H1 (cell line): Measurements from ENCODE around the gene ZBTB2. TPM values are rescaled to one million over a fixed set of nuclear protein-coding genes. Genes with fewer than 3 reads are reported as not detected.
A peak's percentile ranks its signal among the peaks of the same experiment; 100 is the strongest.

ENCODE experiments used
- CTCF ChIA-PET: fragments of 300-600 bp; sonication (Branson Sonifier 250); formaldehyde crosslinking; loops from one replicate; lab custom pipeline; 2021; ENCODE audit not compliant: partially characterized antibody; lab: Charles Lee
- POLR2A ChIA-PET: fragments of 300-600 bp; sonication (Branson Sonifier 250); formaldehyde crosslinking; loops from one replicate; lab custom pipeline; 2021; ENCODE audit warnings: inconsistent platforms; ENCODE audit not compliant: partially characterized antibody; lab: Charles Lee
- DNase-seq, 2 experiments: peaks; one replicate each; pipeline versions ENCODE4 v3.0.0 to v3.0.0-alpha.2; 2010 to 2022; ENCODE audit warnings: low spot score in 2 of 2, low read depth in 1 of 2, mixed read lengths in 1 of 2
- FAIRE-seq: peaks from 2 replicates; lab custom pipeline; 2011; peaks lifted over from hg19 to GRCh38; lab: Jason Lieb, UNC
- H2AFZ ChIP-seq: 2 replicates; pipeline ENCODE4 v1.8.1; 2012; ENCODE audit warnings: low read length, inconsistent platforms
- H2AK5ac ChIP-seq: 2 replicates; pipeline ENCODE4 v1.6.1; 2013; ENCODE audit warnings: low read depth, low read length
- H2BK120ac ChIP-seq: replicated peaks from 2 replicates; pipeline ENCODE3; 2013; ENCODE audit warnings: low read depth, low read length, inconsistent platforms
- H2BK12ac ChIP-seq: 2 replicates; pipeline ENCODE4 v1.6.1; 2013; ENCODE audit warnings: low read depth, low read length
- H2BK15ac ChIP-seq: 2 replicates; pipeline ENCODE4 v1.6.1; 2013; ENCODE audit warnings: low read length
- H2BK20ac ChIP-seq: 2 replicates; pipeline ENCODE4 v1.6.1; 2013; ENCODE audit warnings: low read length
- H2BK5ac ChIP-seq: 2 replicates; pipeline ENCODE4 v1.6.1; 2013; ENCODE audit warnings: low read depth, low read length
- H3K14ac ChIP-seq: 2 replicates; pipeline ENCODE4 v1.6.1; 2013; ENCODE audit warnings: inconsistent platforms; ENCODE audit not compliant: insufficient read length
- H3K18ac ChIP-seq: 2 replicates; pipeline ENCODE4 v1.6.1; 2013; ENCODE audit warnings: low read length; ENCODE audit errors: extremely low read depth
- H3K23ac ChIP-seq: 2 replicates; pipeline ENCODE4 v1.6.1; 2013; ENCODE audit warnings: inconsistent platforms; ENCODE audit not compliant: insufficient read length
- H3K23me2 ChIP-seq: 2 replicates; pipeline ENCODE4 v1.6.1; 2013; ENCODE audit warnings: low read depth, low read length
- H3K27ac ChIP-seq: 2 replicates; pipeline ENCODE4 v1.6.1; 2011; ENCODE audit warnings: low read depth, low read length, inconsistent platforms
- H3K27me3 ChIP-seq, 4 experiments: replicated peaks in 1 of 4; 1 replicate in 1 of 4; 2 replicates in 3 of 4; pipeline versions ENCODE4 v1.6.1 to v1.8.1; 2011 to 2013; ENCODE audit warnings: low read length in 3 of 4, mild to moderate bottlenecking in 3 of 4, inconsistent platforms in 2 of 4, mixed read lengths in 2 of 4, moderate library complexity in 1 of 4; ENCODE audit not compliant: control insufficient read depth in 3 of 4, insufficient read depth in 3 of 4; ENCODE audit errors: extremely low read depth in 1 of 4
- H3K36me3 ChIP-seq, 4 experiments: 2 replicates each; pipeline versions ENCODE4 v1.6.1 to v1.8.1; 2011 to 2013; ENCODE audit warnings: mild to moderate bottlenecking in 4 of 4, low read length in 3 of 4, moderate library complexity in 2 of 4, control low read depth in 1 of 4, inconsistent platforms in 1 of 4; ENCODE audit not compliant: insufficient read depth in 4 of 4, control insufficient read depth in 2 of 4
- H3K4ac ChIP-seq: replicated peaks from 2 replicates; pipeline ENCODE3; 2013; ENCODE audit warnings: low read length, low read depth, mixed read lengths, inconsistent platforms; ENCODE audit not compliant: insufficient read length
- H3K4me1 ChIP-seq, 4 experiments: replicated peaks in 1 of 4; 1 replicate in 1 of 4; 2 replicates in 3 of 4; pipeline versions ENCODE4 v1.6.1 to v1.8.1; 2011 to 2013; ENCODE audit warnings: low read length in 3 of 4, inconsistent platforms in 2 of 4, mixed read lengths in 1 of 4; ENCODE audit not compliant: insufficient read depth in 4 of 4, control insufficient read depth in 3 of 4
- H3K4me2 ChIP-seq, 2 experiments: 2 replicates each; pipeline versions ENCODE4 v1.6.1 to v1.8.1; 2011 to 2013; ENCODE audit warnings: low read depth in 2 of 2, low read length in 2 of 2, control low read depth in 1 of 2, inconsistent platforms in 1 of 2, mild to moderate bottlenecking in 1 of 2; ENCODE audit not compliant: insufficient read depth in 1 of 2
- H3K4me3 ChIP-seq, 4 experiments: fragments of 200-600, 300-600 bp in 1 of 4; sonication (generic), shearing (Covaris generic), sonication (Bioruptor Twin) in 1 of 4; 2 replicates each; pipeline versions ENCODE4 v1.5.1 to v1.8.1; 2011 to 2016; ENCODE audit warnings: low read length in 4 of 4, low read depth in 3 of 4, control low read depth in 2 of 4, inconsistent platforms in 2 of 4, mild to moderate bottlenecking in 2 of 4, mixed read lengths in 1 of 4, moderate library complexity in 1 of 4; ENCODE audit not compliant: insufficient read depth in 2 of 4; ENCODE audit errors: extremely low read depth in 1 of 4
- H3K56ac ChIP-seq: replicated peaks from 2 replicates; pipeline ENCODE3; 2013; ENCODE audit warnings: low read depth, mild to moderate bottlenecking, mixed read lengths, low read length, inconsistent platforms; ENCODE audit not compliant: insufficient read length
- H3K79me1 ChIP-seq: 2 replicates; pipeline ENCODE4 v1.6.1; 2013; ENCODE audit warnings: low read depth, low read length, control low read depth
- H3K79me2 ChIP-seq, 2 experiments: 2 replicates each; pipeline versions ENCODE4 v1.6.1 to v1.8.1; 2012 to 2013; ENCODE audit warnings: low read length in 2 of 2, mild to moderate bottlenecking in 2 of 2, inconsistent platforms in 1 of 2; ENCODE audit not compliant: insufficient read depth in 2 of 2, control insufficient read depth in 1 of 2
- H3K9ac ChIP-seq, 4 experiments: replicated peaks in 1 of 4; 1 replicate in 1 of 4; 2 replicates in 3 of 4; pipeline versions ENCODE4 v1.6.1 to v1.8.1; 2011 to 2013; ENCODE audit warnings: low read depth in 3 of 4, low read length in 3 of 4, control low read depth in 2 of 4, mild to moderate bottlenecking in 2 of 4, moderate library complexity in 2 of 4, inconsistent platforms in 1 of 4; ENCODE audit errors: extremely low read depth in 1 of 4
- H3K9me3 ChIP-seq, 2 experiments: 2 replicates each; pipeline versions ENCODE4 v1.6.1 to v1.8.1; 2012 to 2013; ENCODE audit warnings: mild to moderate bottlenecking in 2 of 2, moderate library complexity in 2 of 2, control low read depth in 1 of 2, inconsistent platforms in 1 of 2, low read depth in 1 of 2, low read length in 1 of 2, mixed read lengths in 1 of 2; ENCODE audit not compliant: insufficient read depth in 2 of 2
- H4K20me1 ChIP-seq, 2 experiments: replicated peaks in 1 of 2; 2 replicates each; pipeline versions ENCODE3 to v1.8.1; 2011 to 2013; ENCODE audit warnings: inconsistent platforms in 2 of 2, low read length in 2 of 2, mild to moderate bottlenecking in 1 of 2; ENCODE audit not compliant: insufficient read depth in 2 of 2, control insufficient read depth in 1 of 2
- H4K5ac ChIP-seq: 2 replicates; pipeline ENCODE4 v1.6.1; 2013; ENCODE audit warnings: low read length, low read depth, mixed read lengths, inconsistent platforms; ENCODE audit not compliant: insufficient read length
- H4K8ac ChIP-seq: 2 replicates; pipeline ENCODE4 v1.8.0; 2013; ENCODE audit warnings: mild to moderate bottlenecking, moderate library complexity, low read length, inconsistent platforms; ENCODE audit not compliant: insufficient read depth; ENCODE audit errors: extremely low read depth
- H4K91ac ChIP-seq: replicated peaks from 2 replicates; pipeline ENCODE3; 2013; ENCODE audit warnings: low read length, mixed read lengths, inconsistent platforms; ENCODE audit not compliant: insufficient read length
- ASH2L ChIP-seq: fragments of 200-600, 300-600 bp; sonication (generic); IDR thresholded peaks from one replicate; pipeline ENCODE4 v1.7.1; 2017; ENCODE audit warnings: low read length
- BACH1 ChIP-seq: IDR thresholded peaks from 2 replicates; pipeline ENCODE4 v1.6.1; 2012; ENCODE audit warnings: low read length, improper control_type of control experiment
- BRCA1 ChIP-seq: IDR thresholded peaks from 2 replicates; pipeline ENCODE4 v1.6.1; 2012; ENCODE audit warnings: low read depth, low read length, improper control_type of control experiment
- CTBP2 ChIP-seq: IDR thresholded peaks from 2 replicates; pipeline ENCODE4 v1.7.0; 2011; ENCODE audit warnings: borderline replicate concordance, mild to moderate bottlenecking, moderate library complexity, mixed read lengths, low read length; ENCODE audit not compliant: insufficient read depth, insufficient read length
- CTCF ChIP-seq, 3 experiments: IDR thresholded peaks; 1 replicate in 2 of 3; 2 replicates in 1 of 3; pipeline versions ENCODE4 v1.5.1 to v1.6.1; 2011; ENCODE audit warnings: low read length in 3 of 3, mild to moderate bottlenecking in 3 of 3, inconsistent platforms in 2 of 3, low read depth in 1 of 3, moderate library complexity in 1 of 3; ENCODE audit not compliant: insufficient read depth in 1 of 3; ENCODE audit errors: control extremely low read depth in 1 of 3
- GABPA ChIP-seq: IDR thresholded peaks from 2 replicates; pipeline ENCODE4 v1.6.1; 2011; ENCODE audit warnings: mild to moderate bottlenecking, low read length, moderate library complexity, borderline replicate concordance; ENCODE audit not compliant: insufficient read depth
- HDAC2 ChIP-seq, 2 experiments: fragments of 300-600 bp in 1 of 2; sonication (generic) in 1 of 2; IDR thresholded peaks; 2 replicates each; pipeline ENCODE4 v1.6.1; 2011 to 2012; ENCODE audit warnings: low read depth in 2 of 2, low read length in 2 of 2, mild to moderate bottlenecking in 2 of 2, moderate library complexity in 2 of 2, borderline replicate concordance in 1 of 2, inconsistent platforms in 1 of 2
- SIX5 ChIP-seq: IDR thresholded peaks from 2 replicates; pipeline ENCODE4 v1.6.1; 2011; ENCODE audit warnings: mild to moderate bottlenecking, low read depth, low read length
- TCF12 ChIP-seq: IDR thresholded peaks from 2 replicates; pipeline ENCODE4 v1.6.1; 2011; ENCODE audit warnings: low read depth, mild to moderate bottlenecking, low read length
- WGBS, 2 experiments: shearing (Covaris generic) in 1 of 2; methylation state at CpG; one replicate each; pipeline versions ENCODE4 v1.1.6 to v1.1.7; 2013 to 2015; ENCODE audit warnings: low lambda C conversion rate in 2 of 2, mixed read lengths in 2 of 2, inconsistent platforms in 1 of 2, low coverage in 1 of 2, missing lambda C conversion rate in 1 of 2; ENCODE audit not compliant: insufficient replicate concordance in 2 of 2, insufficient coverage in 1 of 2, insufficient read length in 1 of 2; ENCODE audit errors: extremely low coverage in 1 of 2, missing lambda C conversion rate in 1 of 2; 5-methylcytosine and 5-hydroxymethylcytosine counted together
- polyA plus RNA-seq, 7 experiments: library from polyadenylated mRNA; depleted of rRNA in 3 of 7; stranded (reverse) in 5 of 7; unstranded in 2 of 7; fragments of >200 nt in 5 of 7; fragments of 200-250 nt in 2 of 7; gene quantifications; 1 replicate in 5 of 7; 2 replicates in 1 of 7; 4 replicates in 1 of 7; pipeline versions ENCODE4 v1.2.1 to v1.2.3, GENCODE V29; 2011 to 2013; ENCODE audit warnings: missing spikeins in 2 of 7, mixed read lengths in 2 of 7
- total RNA-seq: library from RNA; stranded (reverse); fragmentation: NEBNext Ultra II Directional; extraction: Animal tissue kit (Norgen Biotek cat#: 25700); gene quantifications from 2 replicates; pipeline ENCODE4 v1.2.1, GENCODE V29; 2021

The ZBTB2 gene
- total and polyA plus RNA-seq, 2 of the 8 experiments (the other 6 are each of a cell fraction or from before 2014, with no cell fraction given), result 16.1 to 23.7 TPM

GRCh38 chr6:151323791-151324487 lies 67.4 kb downstream of the ZBTB2 start:
- Histone ChIP-seq H2BK20ac (no peak overlapping the region), H3K4me2 (no peak overlapping the region), H3K4ac (no peak overlapping the region), H3K23ac (no peak overlapping the region), H3K18ac (no peak overlapping the region), H4K5ac (no peak overlapping the region), H3K4me1 (peaks cover 0 to 3% (median 0%) of the 10 kb centered on the region in 4 experiments; a peak in 3 of 7 replicates), H2AK5ac (no peak overlapping the region), H3K79me2 (no peaks in the 10 kb centered on the region; a peak in 1 of 4 replicates), H4K91ac (no peak overlapping the region), H3K79me1 (no peaks in the 10 kb centered on the region; the same call in 1 of the 2 replicates), H3K4me3 (no peak overlapping the region), H3K14ac (no peak overlapping the region), H2BK15ac (no peak overlapping the region), H2AFZ (no peak overlapping the region), H3K23me2 (no peaks in the 10 kb centered on the region; the same call in 1 of the 2 replicates), H4K20me1 (peaks cover 0 to 1% of the 10 kb centered on the region in 2 experiments), H3K36me3 (no peaks in the 10 kb centered on the region), H3K27ac (no peak overlapping the region), H2BK120ac (no peak overlapping the region), H2BK12ac (peak overlapping the region; percentile 7; the same call in 1 of the 2 replicates), H3K9ac (no peak overlapping the region), H3K9me3 (no peaks in the 10 kb centered on the region), H3K27me3 (peaks cover 0 to 6% (median 1%) of the 10 kb centered on the region in 4 experiments; a peak in 2 of 7 replicates), H2BK5ac (no peak overlapping the region), H3K56ac (no peak overlapping the region), H4K8ac (peak overlapping the region; percentile 23; the same call in 1 of the 2 replicates)
- CTCF ChIA-PET, result interaction anchor here (0.5 to 8.7 kb wide), 59 partner anchors 10 to 435 kb away, joined by 3 to 133 read pairs (median 4); no protein-coding TSS in a partner anchor
- 22% methylated on average over 12 of the region's 12 CpGs; no CpG with 5 or more reads in 1 of the 2 experiments for WGBS, 2 experiments
- peak; percentile 57 for FAIRE-seq
- POLR2A ChIA-PET, result interaction anchor here (0.6 to 2.6 kb wide), 9 partner anchors 9 to 446 kb away, joined by 3 to 20 read pairs (median 3); partner anchors contain the start of gene AKAP12
- peak; percentile 63 to 97 for DNase-seq
- peak; percentile 91 to 99 (median 98) for TF ChIP-seq CTCF (IDR thresholded peaks at IDR 0.05; ENCODE audit: control extremely low read depth in 1 of 3, insufficient read depth in 1 of 3, low read depth in 1 of 3, low read length in 3 of 3)
- no peak for TF ChIP-seq CTBP2
- no peak for TF ChIP-seq BACH1
- no peak for TF ChIP-seq HDAC2 (IDR thresholded peaks at IDR 0.05; ENCODE audit: borderline replicate concordance in 1 of 2, low read depth in 2 of 2, low read length in 2 of 2)
- TF ChIP-seq TCF12, result no peak
- peak; percentile 30 for TF ChIP-seq ASH2L
- TF ChIP-seq GABPA, result no peak; the same call in 1 of the 2 replicates
- TF ChIP-seq SIX5, result no peak
- no peak for TF ChIP-seq BRCA1
